MCF 10A (cell line): Measurements from ENCODE around the gene NPR3. TPM values are rescaled to one million over a fixed set of nuclear protein-coding genes. Genes with fewer than 3 reads are reported as not detected.

Experiments
- BruUV-seq: library from RNA; stranded (reverse); fragments of 400-500 nt; replicated peaks from 2 replicates; lab custom pipeline; 2021; lab: Mats Ljungman, UMichigan
- CTCF ChIA-PET: fragments of 300-600 bp; sonication (Branson Sonifier 250); formaldehyde crosslinking; extraction: SDS; loops from one replicate; lab custom pipeline; 2021; ENCODE audit warnings: antibody characterized with exemption, inconsistent platforms; lab: Yijun Ruan, JAX
- POLR2A ChIA-PET: fragments of 300-600, 350-650 bp; sonication (Branson Sonifier 250); formaldehyde crosslinking; extraction: SDS; loops from one replicate; lab custom pipeline; 2020; ENCODE audit warnings: antibody characterized with exemption, inconsistent platforms; lab: Yijun Ruan, JAX
- DNase-seq: peaks from one replicate; pipeline ENCODE4 v3.0.0-alpha.2; 2018; ENCODE audit not compliant: unreplicated experiment
- H3K27ac Mint-ChIP-seq: one replicate; pipeline ENCODE4 v1.8.0; 2022; ENCODE audit warnings: mild to moderate bottlenecking, low read depth, mixed read lengths; ENCODE audit not compliant: unreplicated experiment
- H3K27me3 Mint-ChIP-seq: one replicate; pipeline ENCODE4 v1.8.0; 2022; ENCODE audit warnings: mixed read lengths; ENCODE audit not compliant: insufficient read depth, unreplicated experiment
- H3K36me3 Mint-ChIP-seq: one replicate; pipeline ENCODE4 v1.8.0; 2022; ENCODE audit warnings: mild to moderate bottlenecking, moderate library complexity, mixed read lengths; ENCODE audit not compliant: insufficient read depth, unreplicated experiment
- H3K4me1 Mint-ChIP-seq: one replicate; pipeline ENCODE4 v1.8.0; 2022; ENCODE audit warnings: mixed read lengths; ENCODE audit not compliant: insufficient read depth, unreplicated experiment
- H3K4me3 Mint-ChIP-seq: one replicate; pipeline ENCODE4 v1.8.0; 2022; ENCODE audit warnings: mild to moderate bottlenecking, moderate library complexity, mixed read lengths; ENCODE audit not compliant: unreplicated experiment
- H3K9me3 Mint-ChIP-seq: one replicate; pipeline ENCODE4 v1.8.0; 2022; ENCODE audit warnings: mixed read lengths; ENCODE audit not compliant: unreplicated experiment
- intact Hi-C: fragments of 100-400 bp; cut with micrococcal nuclease; formaldehyde crosslinking; loops from 2 replicates; pipeline ENCODE4 v1.14.1; 2022
- total RNA-seq: library from RNA; stranded (reverse); gene quantifications from 2 replicates; pipeline ENCODE4 v1.2.3, GENCODE V29; 2022
- TF ChIP-seq, protein P1 (sequence below): fragments of 200-600 bp; IDR thresholded peaks from one replicate; pipeline ENCODE4 v1.8.0; 2022; ENCODE audit warnings: antibody characterized with exemption, mild to moderate bottlenecking; ENCODE audit not compliant: unreplicated experiment

The NPR3 gene
- total RNA-seq, 1 experiment from 2014 or later: 0.84 TPM

DNA sequence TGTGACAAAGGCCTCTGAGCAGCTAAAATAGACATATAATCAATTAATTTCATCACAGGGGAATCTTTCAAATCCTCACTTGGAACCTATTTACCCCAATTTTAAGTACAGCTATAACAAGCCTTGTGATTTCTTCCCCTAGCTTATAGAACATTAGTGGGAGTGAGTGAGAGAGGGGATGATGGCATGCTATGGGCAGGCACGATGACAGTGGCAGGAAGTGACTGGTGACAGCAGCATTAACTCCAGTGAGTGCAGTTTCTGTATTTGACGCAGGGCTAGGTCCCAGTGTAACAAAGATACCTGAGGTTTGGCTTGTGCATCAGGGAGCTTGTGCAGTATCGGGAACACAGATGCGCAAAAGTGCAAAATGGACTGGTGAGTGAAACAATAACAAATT is 54.1 kb downstream of the NPR3 start:
- H3K27me3 Mint-ChIP-seq: no peaks in the 10 kb centered on the region
- POLR2A ChIA-PET: no interaction called here
- H3K4me3 Mint-ChIP-seq: no peak overlapping the region
- no peak overlapping the region for H3K27ac Mint-ChIP-seq
- intact Hi-C loops: no loop called here
- H3K9me3 Mint-ChIP-seq: no peaks in the 10 kb centered on the region
- TF ChIP-seq, protein P1, sequence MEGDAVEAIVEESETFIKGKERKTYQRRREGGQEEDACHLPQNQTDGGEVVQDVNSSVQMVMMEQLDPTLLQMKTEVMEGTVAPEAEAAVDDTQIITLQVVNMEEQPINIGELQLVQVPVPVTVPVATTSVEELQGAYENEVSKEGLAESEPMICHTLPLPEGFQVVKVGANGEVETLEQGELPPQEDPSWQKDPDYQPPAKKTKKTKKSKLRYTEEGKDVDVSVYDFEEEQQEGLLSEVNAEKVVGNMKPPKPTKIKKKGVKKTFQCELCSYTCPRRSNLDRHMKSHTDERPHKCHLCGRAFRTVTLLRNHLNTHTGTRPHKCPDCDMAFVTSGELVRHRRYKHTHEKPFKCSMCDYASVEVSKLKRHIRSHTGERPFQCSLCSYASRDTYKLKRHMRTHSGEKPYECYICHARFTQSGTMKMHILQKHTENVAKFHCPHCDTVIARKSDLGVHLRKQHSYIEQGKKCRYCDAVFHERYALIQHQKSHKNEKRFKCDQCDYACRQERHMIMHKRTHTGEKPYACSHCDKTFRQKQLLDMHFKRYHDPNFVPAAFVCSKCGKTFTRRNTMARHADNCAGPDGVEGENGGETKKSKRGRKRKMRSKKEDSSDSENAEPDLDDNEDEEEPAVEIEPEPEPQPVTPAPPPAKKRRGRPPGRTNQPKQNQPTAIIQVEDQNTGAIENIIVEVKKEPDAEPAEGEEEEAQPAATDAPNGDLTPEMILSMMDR: no peak
- BruUV-seq: no TSS peak
- no peak for DNase-seq
- peaks cover 5% of the 10 kb centered on the region for H3K36me3 Mint-ChIP-seq
- H3K4me1 Mint-ChIP-seq: peaks cover 27% of the 10 kb centered on the region
- CTCF ChIA-PET: interaction anchor here (0.5 to 0.9 kb wide), 2 partner anchors 15 to 300 kb away, joined by 3 to 4 read pairs; no protein-coding TSS in a partner anchor

DNA sequence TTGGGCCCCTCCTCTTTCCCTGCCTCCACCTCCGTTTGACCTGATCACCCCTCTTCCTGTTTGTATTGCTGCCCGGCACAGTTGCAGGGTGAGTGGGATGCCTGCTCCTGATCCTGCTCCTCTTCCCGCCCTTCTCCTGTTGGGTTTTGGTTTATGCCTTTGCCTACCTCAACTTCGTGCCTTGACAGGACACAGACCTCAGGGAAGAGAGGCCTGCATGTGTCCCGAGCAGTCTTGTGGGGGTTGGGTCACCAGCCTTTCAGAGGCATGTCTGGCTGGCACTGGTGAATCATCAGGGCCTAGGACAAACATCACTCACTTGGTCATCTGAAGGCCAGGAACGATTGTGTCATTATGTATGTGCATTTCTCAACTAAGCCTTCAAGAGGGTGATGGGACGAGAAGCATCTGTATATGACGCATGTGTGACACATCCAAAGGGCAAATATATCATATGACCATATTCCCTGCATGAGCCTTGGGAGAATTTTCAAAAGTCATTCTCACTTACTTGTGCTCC is 56.9 kb downstream of the NPR3 start:
- Mint-ChIP-seq H3K4me1 (peaks cover 22% of the 10 kb centered on the region), H3K27me3 (no peaks in the 10 kb centered on the region), H3K9me3 (no peaks in the 10 kb centered on the region), H3K4me3 (peak overlapping the region; percentile 43), H3K27ac (peak overlapping the region; percentile 89), H3K36me3 (peaks cover 5% of the 10 kb centered on the region)
- ChIA-PET CTCF (no interaction called here), POLR2A (interaction anchor here (1.2 kb wide), 1 partner anchor 38 kb away, joined by 3 read pairs; no protein-coding TSS in a partner anchor)
- intact Hi-C loops: no loop called here
- DNase-seq: peak; percentile 99
- TF ChIP-seq, protein P1: no peak
- BruUV-seq: no TSS peak

DNA sequence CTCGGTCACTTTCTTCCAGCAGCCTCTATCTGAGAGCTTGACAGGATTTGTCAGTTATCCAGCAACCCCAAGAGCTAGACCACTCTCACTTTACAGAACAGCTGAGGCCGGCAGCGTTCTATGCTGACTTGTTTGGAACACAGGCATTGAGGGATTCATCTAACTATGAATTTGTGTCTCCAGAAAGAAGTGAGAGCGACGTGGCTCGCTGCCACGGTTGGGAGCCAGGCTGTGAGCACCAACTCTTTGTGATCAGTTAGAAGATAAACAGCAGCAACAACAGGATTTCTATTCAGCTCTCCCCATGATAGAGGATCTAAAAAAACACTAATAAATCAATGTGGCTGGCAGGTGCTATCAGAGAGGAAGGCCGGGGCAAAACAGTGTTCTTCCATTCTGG is 58.6 kb downstream of the NPR3 start:
- H3K9me3 Mint-ChIP-seq: no peaks in the 10 kb centered on the region
- no peak overlapping the region for H3K4me3 Mint-ChIP-seq
- peak overlapping the region; percentile 79 for H3K27ac Mint-ChIP-seq
- BruUV-seq: no TSS peak
- CTCF ChIA-PET: interaction anchor here (0.6 kb wide), 1 partner anchor 287 kb away, joined by 3 read pairs; no protein-coding TSS in a partner anchor
- no peaks in the 10 kb centered on the region for H3K27me3 Mint-ChIP-seq
- H3K36me3 Mint-ChIP-seq: no peaks in the 10 kb centered on the region
- TF ChIP-seq, protein P1: no peak
- POLR2A ChIA-PET: no interaction called here
- peaks cover 29% of the 10 kb centered on the region for H3K4me1 Mint-ChIP-seq
- DNase-seq: no peak
- intact Hi-C loops: no loop called here

DNA sequence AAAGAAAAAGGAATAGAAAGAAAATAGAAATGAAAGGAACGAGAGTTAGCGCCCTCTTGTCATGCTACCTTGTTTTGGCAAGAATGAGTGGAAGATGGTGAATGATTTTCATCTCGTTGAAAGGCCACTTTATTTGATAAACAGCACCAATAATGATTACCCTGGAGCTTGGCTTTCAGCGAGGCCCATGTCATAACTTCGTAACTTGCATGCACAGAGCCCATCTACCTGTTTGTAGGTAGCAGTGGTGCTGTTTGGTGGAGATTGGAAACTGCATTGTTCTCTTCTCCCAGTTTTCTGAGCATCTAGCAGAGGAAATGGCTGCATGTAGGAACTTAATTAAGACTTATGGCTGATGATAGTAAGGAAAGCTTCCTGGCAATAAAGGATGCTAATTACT is 59.3 kb downstream of the NPR3 start:
- BruUV-seq: no TSS peak
- Mint-ChIP-seq H3K4me3 (no peak overlapping the region), H3K36me3 (no peaks in the 10 kb centered on the region), H3K4me1 (peaks cover 29% of the 10 kb centered on the region), H3K27ac (no peak overlapping the region), H3K27me3 (no peaks in the 10 kb centered on the region), H3K9me3 (no peaks in the 10 kb centered on the region)
- ChIA-PET CTCF (no interaction called here), POLR2A (interaction anchor here (0.6 to 1.2 kb wide), 2 partner anchors 17 to 22 kb away, joined by 3 read pairs; no protein-coding TSS in a partner anchor)
- TF ChIP-seq, protein P1: no peak
- intact Hi-C loops: no loop called here
- no peak for DNase-seq
